GM12874 (cell line): ENCODE results near the gene FLCN.

ENCODE experiments used
- CTCF ChIP-seq: IDR thresholded peaks from 2 replicates; pipeline ENCODE4 v1.5.1; 2011; ENCODE audit warnings: low read depth, mild to moderate bottlenecking, control low read depth, low read length, moderate library complexity; ENCODE audit not compliant: insufficient read depth

The FLCN gene

GRCh38 chr17:17183744-17184143, 53.2 kb downstream of the FLCN start:
- no peak for TF ChIP-seq CTCF

GRCh38 chr17:17182598-17183136, 54.3 kb downstream of the FLCN start:
- no peak for TF ChIP-seq CTCF

GRCh38 chr17:17181666-17182597, 55.0 kb downstream of the FLCN start:
- TF ChIP-seq CTCF = no peak

- TF ChIP-seq CTCF = no peak
These were observed 56.0 kb downstream of the FLCN start for GRCh38 chr17:17180741-17181525.

- TF ChIP-seq CTCF = no peak
These were observed 56.8 kb downstream of the FLCN start for GRCh38 chr17:17180141-17180603.

GRCh38 chr17:17179371-17179827, 57.6 kb downstream of the FLCN start:
- no peak for TF ChIP-seq CTCF

GRCh38 chr17:17177176-17177575, 59.8 kb downstream of the FLCN start:
- no peak for TF ChIP-seq CTCF
